HG02970 (cell line): ENCODE measurements around the gene TENM4.
A peak's percentile ranks its signal among the peaks of the same experiment; 100 is the strongest.

Source experiments
- ATAC-seq: cut with Tn5 transposase; IDR thresholded peaks from one replicate; pipeline ENCODE4 v1.9.1; 2021; ENCODE audit warnings: mild to moderate bottlenecking, moderate library complexity, moderate number of reproducible peaks; ENCODE audit not compliant: unreplicated experiment, low FRiP score

The TENM4 gene

GRCh38 chr11:79100093-79100910 is 340.5 kb downstream of the TENM4 start:
- peak; percentile 82 for ATAC-seq

- no peak for ATAC-seq
Measured at GRCh38 chr11:79098146-79098545, 342.7 kb downstream of the TENM4 start.

- no peak for ATAC-seq
Measured at GRCh38 chr11:79097246-79097875, 343.5 kb downstream of the TENM4 start.

- ATAC-seq: no peak
Measured at GRCh38 chr11:79095424-79095823, 345.4 kb downstream of the TENM4 start.

DNA sequence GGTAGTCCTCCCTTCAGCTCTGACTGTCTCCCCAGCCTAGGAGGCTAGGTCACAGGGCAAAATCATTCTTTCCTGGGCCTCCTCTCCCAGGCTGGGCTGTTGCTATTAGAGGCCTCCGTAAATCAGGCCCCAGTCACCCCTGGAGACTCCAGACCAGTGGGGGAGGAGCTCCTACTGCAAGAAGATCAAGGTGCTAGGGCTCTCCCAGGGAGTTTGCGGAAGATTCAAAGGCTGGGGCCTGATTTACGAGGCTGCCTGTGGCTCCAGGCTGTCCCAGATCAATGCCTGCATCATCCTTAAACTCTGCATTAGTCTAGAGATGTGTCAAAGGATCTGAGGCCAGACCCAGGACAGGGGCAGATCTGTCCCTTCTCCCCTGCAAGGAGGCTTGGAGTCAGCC is 346.2 kb downstream of the TENM4 start:
- ATAC-seq: no peak

- no peak for ATAC-seq
Measured at GRCh38 chr11:79092791-79093353, 348.0 kb downstream of the TENM4 start.

GRCh38 chr11:79090191-79090705 is 350.6 kb downstream of the TENM4 start:
- ATAC-seq: no peak

DNA sequence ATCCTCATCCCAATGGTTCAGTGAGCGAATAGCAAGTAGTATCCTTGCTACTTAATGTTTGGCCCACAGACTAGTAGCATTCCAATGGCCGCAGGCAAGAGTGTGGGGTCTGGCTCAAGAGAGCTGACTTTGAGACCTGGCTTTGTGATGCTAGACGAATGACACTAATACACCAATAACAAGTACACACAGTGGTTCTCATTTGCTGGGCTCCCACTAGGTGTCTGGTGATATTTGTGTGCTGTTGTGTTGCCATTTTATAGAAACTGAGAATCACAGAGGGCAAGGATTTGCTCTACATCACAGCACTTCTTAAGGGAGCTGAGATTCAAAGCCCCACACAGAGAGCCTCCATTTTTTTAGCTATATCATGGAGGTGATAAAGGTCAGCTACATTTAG is 351.2 kb downstream of the TENM4 start:
- no peak for ATAC-seq

- no peak for ATAC-seq
Measured at GRCh38 chr11:79088967-79089366, 351.9 kb downstream of the TENM4 start.

GRCh38 chr11:79087961-79088318 is 352.9 kb downstream of the TENM4 start:
- ATAC-seq: no peak

DNA sequence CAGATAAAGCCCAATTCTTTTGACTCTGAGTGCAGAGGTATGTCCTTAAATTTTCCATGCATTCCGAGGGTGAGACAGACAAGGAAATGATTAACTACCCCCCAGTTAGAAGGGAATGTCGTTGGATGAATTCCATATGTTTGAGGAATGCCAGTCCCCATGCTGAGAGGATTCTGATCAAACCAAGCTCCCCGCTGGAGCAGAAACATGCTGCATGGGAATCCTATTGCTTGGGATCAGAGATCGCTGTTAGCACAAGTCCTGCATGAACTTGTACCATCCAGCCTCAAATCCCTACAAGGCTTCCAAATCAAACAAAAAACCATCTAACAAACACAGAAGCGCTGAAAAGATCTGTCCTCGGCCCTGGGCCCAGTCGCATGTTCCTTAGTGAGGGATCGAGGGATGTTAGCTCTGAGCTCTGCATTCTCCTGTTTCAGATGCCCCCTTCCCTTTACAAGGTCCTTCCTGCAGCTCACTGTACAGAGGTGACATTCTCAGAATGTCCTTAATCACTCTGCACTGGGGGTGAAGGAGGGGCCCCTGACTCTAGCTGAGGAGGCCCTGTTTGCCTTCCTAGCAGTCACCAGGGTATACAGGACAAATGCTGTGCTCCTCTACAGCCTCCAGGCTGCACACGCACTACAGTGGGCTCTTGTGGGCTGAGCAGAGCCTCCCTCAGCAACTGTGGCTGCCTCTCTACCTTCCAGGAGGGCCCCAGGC is 353.4 kb downstream of the TENM4 start:
- ATAC-seq: no peak

GRCh38 chr11:79086056-79086455 is 354.8 kb downstream of the TENM4 start:
- no peak for ATAC-seq

DNA sequence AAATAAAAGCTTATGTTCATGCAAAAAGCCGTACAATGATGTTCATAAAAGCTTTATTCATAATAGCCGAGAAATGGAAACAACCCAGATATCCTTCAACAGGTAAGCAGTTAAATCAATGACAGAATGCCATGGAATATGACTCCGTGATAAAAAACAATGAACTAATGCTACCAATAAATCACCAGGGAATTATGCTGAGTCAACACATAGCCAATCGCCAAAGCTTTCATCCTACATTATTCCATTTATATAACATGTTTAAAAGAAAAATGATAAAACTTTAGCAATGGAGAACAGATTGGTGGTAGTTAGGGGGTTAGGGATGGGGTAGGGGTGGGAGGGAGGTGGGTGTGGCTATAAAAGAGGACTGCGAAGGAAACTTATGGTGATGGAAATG is 356.4 kb downstream of the TENM4 start:
- ATAC-seq: no peak

DNA sequence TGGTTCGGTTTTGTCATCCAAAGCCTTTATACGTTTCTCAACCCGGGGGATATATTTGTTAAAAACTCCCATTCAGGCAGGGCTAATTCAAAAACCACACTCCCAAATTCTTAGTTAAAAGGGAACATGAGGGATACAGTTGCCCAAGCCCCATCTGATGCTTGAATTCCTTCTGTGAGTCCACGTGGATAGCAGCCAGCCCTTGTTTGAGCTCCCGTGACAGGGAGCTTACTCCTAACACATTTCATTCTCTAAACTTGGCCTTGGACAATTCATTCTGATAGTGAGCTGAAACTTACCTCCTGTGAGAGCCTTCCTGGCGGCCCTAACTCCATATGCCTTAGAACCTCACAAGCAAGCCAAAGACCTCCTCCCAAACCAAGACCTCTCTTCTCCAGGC is 357.5 kb downstream of the TENM4 start:
- no peak for ATAC-seq

DNA sequence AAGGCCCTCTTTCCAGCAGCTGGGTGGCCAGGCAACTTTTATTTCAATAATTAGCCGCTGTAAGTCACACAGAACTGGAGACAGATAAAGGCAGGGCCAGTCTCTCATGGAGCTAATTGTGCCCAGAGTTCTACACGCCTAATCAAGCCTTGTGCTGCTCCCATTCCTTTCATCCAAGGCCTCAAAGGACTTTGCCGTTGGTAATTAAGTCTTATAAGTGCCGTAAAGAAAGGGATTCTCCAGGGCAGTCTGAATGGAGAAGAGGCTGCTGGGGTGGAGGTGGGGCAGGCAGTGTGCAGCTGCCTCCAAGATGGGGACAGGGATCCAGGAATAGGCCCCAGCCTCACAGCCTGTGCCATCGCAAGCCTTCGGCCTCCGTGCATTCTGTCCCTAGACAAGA is 357.9 kb downstream of the TENM4 start:
- ATAC-seq: no peak

DNA sequence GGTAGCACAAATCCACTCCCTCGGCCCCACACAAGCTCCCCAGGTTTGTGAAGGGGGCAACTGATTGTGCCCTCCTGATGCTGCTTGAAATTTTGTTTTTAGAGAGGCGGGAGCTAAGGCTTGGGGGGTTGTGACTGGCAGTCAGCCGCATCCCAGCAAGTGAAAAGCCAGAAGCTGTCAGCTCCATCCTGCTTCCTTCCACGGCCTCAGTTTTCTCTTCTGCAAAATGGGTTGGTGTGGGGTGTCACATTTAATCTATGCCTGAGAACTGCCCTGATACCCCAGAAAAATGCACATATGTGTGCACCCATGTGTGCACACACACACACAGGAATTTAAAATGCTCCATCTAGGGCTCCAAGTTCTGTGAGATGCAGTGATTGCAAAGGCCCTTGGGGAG is 358.6 kb downstream of the TENM4 start:
- ATAC-seq: no peak

- no peak for ATAC-seq
Measured at GRCh38 chr11:79081471-79082031, 359.3 kb downstream of the TENM4 start.

GRCh38 chr11:79080551-79080950 is 360.3 kb downstream of the TENM4 start:
- ATAC-seq: no peak

DNA sequence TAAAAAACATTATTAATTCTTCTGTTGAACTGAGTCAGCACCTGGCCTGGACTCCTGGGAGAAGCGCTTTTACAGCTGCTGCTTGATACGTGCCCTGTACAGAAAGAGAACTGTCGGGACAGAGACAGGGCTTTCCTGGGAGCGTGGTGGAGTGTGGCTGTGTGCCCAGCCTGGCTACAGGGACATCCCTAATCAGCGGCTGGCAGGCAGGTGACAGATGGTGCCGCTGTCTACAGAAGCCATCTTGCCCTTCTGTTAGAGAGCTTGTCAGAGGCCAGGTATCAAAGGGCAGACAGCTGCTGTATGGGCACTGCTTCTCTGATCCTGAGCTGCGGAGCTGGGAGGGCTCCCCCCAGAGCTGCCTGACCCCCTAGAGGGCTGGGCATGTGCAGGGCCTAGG is 361.8 kb downstream of the TENM4 start:
- ATAC-seq: no peak

- no peak for ATAC-seq
Measured at GRCh38 chr11:79078456-79078855, 362.4 kb downstream of the TENM4 start.
